ENCODE data around the gene CALB2. TPM values are rescaled to one million over a fixed set of nuclear protein-coding genes. Genes with fewer than 3 reads are reported as not detected.

CALB2 gene
- total and polyA plus RNA-seq, 7 donors, result 1.2 to 8.2 (median 5.2) TPM; not detected in 1

DNA sequence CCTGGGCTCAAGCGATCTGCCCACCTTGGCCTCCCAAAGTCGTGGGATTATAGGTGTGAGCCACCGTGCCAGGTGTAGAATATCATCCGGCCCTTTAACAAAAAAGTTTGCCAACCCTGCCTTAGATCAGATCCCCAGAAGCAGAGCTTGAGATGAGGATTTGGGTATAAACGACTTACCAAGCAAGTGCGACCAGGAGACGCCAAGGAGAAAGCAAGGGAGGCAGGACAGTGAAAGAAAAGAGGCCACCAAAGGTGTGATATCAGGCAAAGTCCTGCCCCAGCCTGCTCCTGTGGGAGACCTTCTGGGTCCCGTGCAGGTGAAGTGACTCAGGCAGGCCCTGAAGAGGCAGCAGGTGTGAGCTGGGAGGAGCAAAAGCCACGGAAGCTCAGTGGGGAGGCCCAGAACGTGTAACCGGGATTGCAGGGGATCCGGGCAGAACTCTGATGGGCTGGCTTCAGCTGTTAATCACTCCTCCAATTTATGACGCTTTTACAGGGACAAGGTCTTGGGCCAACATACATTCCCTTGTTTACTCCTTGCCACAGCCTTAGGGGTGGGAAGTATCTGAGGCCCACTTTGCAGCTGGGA is 14.1 kb upstream of the CALB2 start:
- TF ChIP-seq CTCF (IDR thresholded peaks at IDR 0.05) (no peak), POLR2AphosphoS5 (IDR thresholded peaks at IDR 0.05) (no peak), EP300 (IDR thresholded peaks at IDR 0.05) (no peak), POLR2A (IDR thresholded peaks at IDR 0.05) (no peak)
- intact Hi-C loops (cut with DNase I), result no loop called here
- DNase-seq, result no peak
- Histone ChIP-seq H3K27ac (no peak overlapping the region), H3K4me1 (no peaks in the 10 kb centered on the region), H3K4me3 (no peak overlapping the region), H3K27me3 (peaks cover 0 to 6% (median 0%) of the 10 kb centered on the region in 3 donors), H3K36me3 (no peaks in the 10 kb centered on the region), H3K9me3 (no peaks in the 10 kb centered on the region)
- 44 to 62% methylated on average over 13 of the region's 13 CpGs for WGBS, 2 donors

- TF ChIP-seq CTCF (IDR thresholded peaks at IDR 0.05) (no peak), POLR2A (IDR thresholded peaks at IDR 0.05) (no peak), EP300 (IDR thresholded peaks at IDR 0.05) (no peak), POLR2AphosphoS5 (IDR thresholded peaks at IDR 0.05) (no peak)
- H3K27ac ChIP-seq, result no peak overlapping the region
- H3K27me3 ChIP-seq, result peaks cover 0 to under 1% (median 0%) of the 10 kb centered on the region in 3 donors
- H3K4me3 ChIP-seq, result no peak overlapping the region
- DNase-seq, result no peak
- H3K4me1 ChIP-seq, result no peaks in the 10 kb centered on the region
- intact Hi-C loops (cut with DNase I), result no loop called here
- 70 to 71% methylated on average over 10 of the region's 10 CpGs for WGBS, 2 donors
- no peaks in the 10 kb centered on the region for H3K9me3 ChIP-seq
- H3K36me3 ChIP-seq, result no peaks in the 10 kb centered on the region
These were observed 13.5 kb upstream of the CALB2 start for GRCh38 chr16:71345031-71345430.

GRCh38 chr16:71347146-71347545 is 11.4 kb upstream of the CALB2 start:
- no peak overlapping the region for H3K27ac ChIP-seq
- TF ChIP-seq EP300 (IDR thresholded peaks at IDR 0.05) (no peak), CTCF (IDR thresholded peaks at IDR 0.05) (no peak), POLR2AphosphoS5 (IDR thresholded peaks at IDR 0.05) (no peak), POLR2A (IDR thresholded peaks at IDR 0.05) (no peak)
- no peak for DNase-seq
- no peaks in the 10 kb centered on the region for H3K36me3 ChIP-seq
- WGBS, 2 donors, result 80 to 89% methylated on average over 7 of the region's 7 CpGs
- no peaks in the 10 kb centered on the region for H3K9me3 ChIP-seq
- H3K27me3 ChIP-seq, result peaks cover 0 to 4% (median 0%) of the 10 kb centered on the region in 3 donors
- H3K4me1 ChIP-seq, result no peaks in the 10 kb centered on the region
- H3K4me3 ChIP-seq, result no peak overlapping the region
- intact Hi-C loops (cut with DNase I), result no loop called here

DNA sequence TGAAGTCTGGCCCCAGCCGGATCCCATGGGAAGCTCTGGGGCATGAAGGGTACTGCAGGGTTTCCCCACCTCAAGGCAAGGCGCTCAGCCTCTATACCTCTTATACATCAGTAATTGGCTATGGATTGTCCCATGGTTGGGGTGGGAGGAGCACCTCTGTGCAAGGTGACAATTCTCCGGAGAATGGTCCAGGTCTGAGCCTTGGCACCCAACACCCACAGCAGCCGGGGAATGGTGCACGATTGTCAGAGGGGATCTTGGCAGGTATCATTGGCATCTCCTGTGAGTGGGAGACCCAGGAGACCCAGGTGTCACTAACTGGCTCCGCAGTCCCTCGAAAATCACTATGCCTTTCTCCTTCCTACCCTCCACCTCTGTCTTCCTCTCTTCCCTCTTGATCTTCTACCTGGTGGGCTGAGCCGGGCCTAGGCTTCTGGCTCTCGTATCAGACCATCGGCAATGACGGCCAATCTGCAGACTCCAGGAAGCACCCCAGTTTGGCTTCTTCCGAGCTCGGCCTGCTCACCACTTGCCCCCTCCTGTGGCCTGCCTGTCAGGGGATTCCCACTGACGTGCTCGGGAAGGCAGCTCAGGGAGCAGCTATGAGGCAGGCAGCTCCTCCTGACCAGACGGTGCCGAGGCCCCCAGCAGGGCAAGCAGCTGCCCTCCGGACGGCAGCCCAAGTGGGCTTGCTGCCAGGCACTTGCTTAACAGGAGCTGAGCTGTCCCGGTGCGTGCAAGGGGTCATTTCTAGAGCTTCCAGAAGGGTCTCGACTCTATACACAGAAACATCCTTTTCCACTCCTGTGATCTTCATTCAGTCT is 10.0 kb upstream of the CALB2 start:
- Histone ChIP-seq H3K27me3 (peaks cover 0 to 6% (median 0%) of the 10 kb centered on the region in 3 donors), H3K36me3 (no peaks in the 10 kb centered on the region), H3K27ac (no peak overlapping the region), H3K9me3 (no peaks in the 10 kb centered on the region), H3K4me1 (no peaks in the 10 kb centered on the region), H3K4me3 (no peak overlapping the region)
- intact Hi-C loops (cut with DNase I), result no loop called here
- TF ChIP-seq EP300 (IDR thresholded peaks at IDR 0.05) (no peak), POLR2AphosphoS5 (IDR thresholded peaks at IDR 0.05) (no peak), CTCF (IDR thresholded peaks at IDR 0.05) (no peak), POLR2A (IDR thresholded peaks at IDR 0.05) (no peak)
- 85 to 86% methylated on average over 22 of the region's 22 CpGs for WGBS, 2 donors
- DNase-seq, result no peak

All from sigmoid colon (tissue), 7 donors.